Muscle of leg (tissue), 11 donors: ENCODE data around the gene S100A12. TPM values are rescaled to one million over a fixed set of nuclear protein-coding genes. Genes with fewer than 3 reads are reported as not detected.

ENCODE experiments used
- DNase-seq: peaks from one replicate; pipeline ENCODE4 v3.0.0; 2013
- H3K27ac ChIP-seq: one replicate; pipeline ENCODE4 v1.5.1; 2013; ENCODE audit warnings: mild to moderate bottlenecking, low read length, control low read depth
- H3K27me3 ChIP-seq: one replicate; pipeline ENCODE4 v1.6.1; 2013; ENCODE audit warnings: low read length; ENCODE audit not compliant: control insufficient read depth, insufficient read depth
- H3K36me3 ChIP-seq: one replicate; pipeline ENCODE4 v1.6.1; 2013; ENCODE audit warnings: low read length; ENCODE audit not compliant: control insufficient read depth, insufficient read depth
- H3K4me1 ChIP-seq: one replicate; pipeline ENCODE4 v1.6.1; 2013; ENCODE audit warnings: low read length; ENCODE audit not compliant: control insufficient read depth, insufficient read depth
- H3K4me3 ChIP-seq: one replicate; pipeline ENCODE4 v1.5.1; 2013; ENCODE audit warnings: low read length, control low read depth
- H3K9me3 ChIP-seq: replicated peaks from 2 replicates; pipeline ENCODE4 v1.6.1; 2013; ENCODE audit warnings: low read depth, low read length; ENCODE audit not compliant: control insufficient read depth
- WGBS: methylation state at CpG from one replicate; pipeline ENCODE4 v1.1.5; 2013; ENCODE audit warnings: missing lambda C conversion rate; ENCODE audit not compliant: insufficient coverage; 5-methylcytosine and 5-hydroxymethylcytosine counted together
- polyA plus RNA-seq, 8 donors: library from polyadenylated mRNA; unstranded; fragments of 120-200 nt; gene quantifications; one replicate each; pipeline versions ENCODE4 v1.2.1 to v1.2.3, GENCODE V29; 2013; ENCODE audit warnings: inconsistent platforms in 1 of 8, low replicate concordance in 1 of 8; ENCODE audit not compliant: insufficient read length in 8 of 8, insufficient read depth in 1 of 8
- total RNA-seq: library from RNA; stranded (reverse); fragments of 120-200 nt; gene quantifications from one replicate; pipeline ENCODE4 v1.2.4, GENCODE V29; 2013

The S100A12 gene
- total and polyA plus RNA-seq, 9 donors: 1.4 to 4.6 (median 2.7) TPM

DNA sequence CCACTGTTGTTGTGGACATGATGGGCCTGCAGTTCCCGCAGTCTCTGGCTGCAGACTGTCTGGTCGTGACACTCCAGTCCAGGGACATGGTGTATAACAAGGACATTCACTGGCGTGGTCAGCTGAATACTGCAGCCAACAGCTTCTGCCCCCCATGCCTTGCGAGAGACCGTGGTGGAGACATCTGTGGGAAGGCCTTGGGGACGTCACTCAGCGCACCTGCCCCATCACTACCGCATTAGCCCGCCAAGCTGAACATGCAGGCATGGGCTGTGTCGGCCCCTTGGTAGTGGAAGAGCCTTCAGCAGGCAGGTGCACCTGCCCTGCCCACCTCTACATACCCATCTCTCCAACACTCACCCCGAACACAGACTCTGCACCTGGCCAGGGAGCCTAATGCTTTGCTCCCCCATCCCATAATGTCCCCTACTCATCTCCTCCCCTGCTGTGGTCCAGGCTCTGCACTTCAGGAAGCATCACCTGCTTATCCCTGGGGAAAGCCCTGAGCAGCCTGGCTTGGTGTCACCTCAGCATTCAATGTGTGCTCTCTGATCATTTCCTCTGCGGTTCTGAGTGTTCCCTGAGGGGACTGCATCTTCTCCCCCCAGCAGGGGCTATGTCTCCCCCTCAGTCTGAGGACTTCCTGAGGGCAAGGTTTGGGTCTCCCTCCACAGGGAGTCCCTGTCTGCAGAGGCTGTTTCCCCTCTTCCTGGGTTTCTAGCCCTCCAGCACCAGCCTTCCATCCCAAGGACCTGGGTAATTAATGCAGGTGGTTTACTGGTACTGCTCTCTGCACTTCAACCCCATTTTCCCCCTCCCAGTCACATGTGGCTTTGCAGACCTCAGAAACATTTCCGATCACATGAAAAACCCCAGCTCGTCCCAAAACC lies 30.0 kb downstream of the S100A12 start:
- Histone ChIP-seq H3K27me3 (peaks cover 12% of the 10 kb centered on the region), H3K36me3 (no peaks in the 10 kb centered on the region), H3K27ac (no peak overlapping the region), H3K4me1 (no peaks in the 10 kb centered on the region), H3K9me3 (no peaks in the 10 kb centered on the region), H3K4me3 (no peak overlapping the region)
- 75% methylated on average over 11 of the region's 14 CpGs for WGBS
- no peak for DNase-seq

DNA sequence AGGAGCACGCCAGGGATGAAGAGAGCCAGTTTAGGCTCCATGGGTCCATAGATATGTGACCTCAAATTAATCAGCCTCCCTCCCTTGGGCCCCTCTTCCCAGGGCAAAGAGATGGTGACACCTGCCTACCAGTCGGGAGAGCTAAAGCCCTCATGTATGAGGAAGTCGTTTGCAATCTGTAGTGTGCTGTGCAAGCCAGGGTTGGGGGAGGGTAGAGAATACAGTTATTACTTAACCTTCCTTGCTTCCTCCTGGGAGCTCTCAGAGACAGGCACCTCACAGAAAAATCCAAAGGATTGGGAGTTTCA lies 30.7 kb downstream of the S100A12 start:
- Histone ChIP-seq H3K27me3 (peaks cover 10% of the 10 kb centered on the region), H3K9me3 (no peaks in the 10 kb centered on the region), H3K36me3 (no peaks in the 10 kb centered on the region), H3K4me3 (no peak overlapping the region), H3K4me1 (no peaks in the 10 kb centered on the region), H3K27ac (no peak overlapping the region)
- 80% methylated on average over 1 of the region's 3 CpGs for WGBS
- DNase-seq: no peak

DNA sequence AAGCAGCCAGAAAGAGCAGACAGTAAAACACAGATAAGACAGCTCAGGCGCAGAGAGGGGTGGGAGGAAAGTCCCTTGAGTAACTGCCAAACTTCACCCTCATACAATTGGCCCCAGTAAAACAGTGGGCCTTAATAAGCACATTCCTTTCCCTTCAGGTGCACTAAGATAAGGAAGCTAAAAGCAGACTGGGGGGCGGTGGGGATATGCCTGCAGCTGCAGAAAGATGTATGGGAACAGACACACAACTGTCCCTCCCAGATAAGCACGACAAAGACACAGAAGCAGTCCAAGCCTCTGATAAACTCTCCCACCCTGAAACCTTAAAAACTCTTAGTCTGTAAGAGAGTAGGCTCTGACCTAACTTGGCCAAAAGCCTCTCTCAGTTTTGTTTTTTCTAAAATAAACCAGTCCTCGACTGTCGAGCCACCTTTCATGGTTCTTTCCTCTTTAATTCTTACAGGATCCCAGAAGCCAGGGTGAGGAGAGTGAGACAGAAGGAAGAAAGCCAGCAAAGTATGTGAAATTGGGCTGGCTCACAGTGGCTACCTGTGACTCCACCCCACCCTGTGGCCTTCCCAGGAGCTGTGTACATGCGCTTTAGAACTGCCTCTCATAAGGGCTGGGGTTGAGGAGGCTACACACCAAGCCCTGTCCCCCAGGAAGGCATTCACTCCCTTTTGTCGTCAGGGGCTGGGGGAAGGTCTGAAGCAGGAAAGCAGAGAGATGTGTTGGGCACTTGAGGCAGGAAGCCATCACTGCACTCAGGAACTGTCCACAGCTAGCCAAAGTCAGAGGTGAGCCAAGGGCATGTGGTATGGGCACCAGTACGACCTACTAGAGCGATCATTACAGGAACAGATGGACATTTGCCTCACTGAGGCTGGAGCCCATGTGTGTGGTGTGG lies 31.4 kb downstream of the S100A12 start:
- H3K9me3 ChIP-seq: no peaks in the 10 kb centered on the region
- peaks cover 10% of the 10 kb centered on the region for H3K27me3 ChIP-seq
- no peaks in the 10 kb centered on the region for H3K36me3 ChIP-seq
- no peak for DNase-seq
- 86% methylated on average over 3 of the region's 9 CpGs for WGBS
- no peaks in the 10 kb centered on the region for H3K4me1 ChIP-seq
- no peak overlapping the region for H3K4me3 ChIP-seq
- no peak overlapping the region for H3K27ac ChIP-seq

DNA sequence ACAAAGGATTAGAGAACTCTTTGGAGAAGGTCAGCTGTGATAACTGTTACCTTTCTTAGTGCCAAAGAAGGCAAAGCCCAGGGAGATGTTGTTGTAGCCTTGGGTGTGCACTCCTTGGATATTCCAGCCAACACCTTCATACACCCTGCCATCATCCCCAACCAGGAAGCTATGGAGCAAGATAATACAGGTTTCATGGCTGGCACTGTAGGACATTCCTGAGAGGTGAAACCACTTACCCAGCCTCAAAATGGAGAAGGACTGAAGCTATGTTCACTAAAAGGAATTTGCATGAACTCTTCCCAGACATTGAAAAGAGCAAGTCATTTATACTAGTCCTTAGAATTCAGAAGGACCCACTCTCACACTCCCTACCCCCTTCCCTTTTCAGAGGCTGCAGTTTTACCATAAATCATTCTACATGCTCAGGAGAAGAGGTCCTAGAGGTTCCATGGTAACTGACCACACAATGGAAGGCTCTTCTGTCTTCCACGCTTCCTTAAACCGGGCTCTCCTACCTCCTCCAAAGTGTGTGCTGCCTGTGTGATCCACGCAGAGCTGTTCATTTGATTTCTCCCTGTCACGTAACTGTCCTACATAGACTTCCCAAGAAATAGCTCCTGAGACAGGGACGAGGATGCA lies 32.3 kb downstream of the S100A12 start:
- H3K9me3 ChIP-seq: no peaks in the 10 kb centered on the region
- H3K36me3 ChIP-seq: no peaks in the 10 kb centered on the region
- no peaks in the 10 kb centered on the region for H3K4me1 ChIP-seq
- DNase-seq: no peak
- peaks cover 9% of the 10 kb centered on the region for H3K27me3 ChIP-seq
- no peak overlapping the region for H3K27ac ChIP-seq
- 38% methylated on average over 5 of the region's 5 CpGs for WGBS
- H3K4me3 ChIP-seq: no peak overlapping the region

DNA sequence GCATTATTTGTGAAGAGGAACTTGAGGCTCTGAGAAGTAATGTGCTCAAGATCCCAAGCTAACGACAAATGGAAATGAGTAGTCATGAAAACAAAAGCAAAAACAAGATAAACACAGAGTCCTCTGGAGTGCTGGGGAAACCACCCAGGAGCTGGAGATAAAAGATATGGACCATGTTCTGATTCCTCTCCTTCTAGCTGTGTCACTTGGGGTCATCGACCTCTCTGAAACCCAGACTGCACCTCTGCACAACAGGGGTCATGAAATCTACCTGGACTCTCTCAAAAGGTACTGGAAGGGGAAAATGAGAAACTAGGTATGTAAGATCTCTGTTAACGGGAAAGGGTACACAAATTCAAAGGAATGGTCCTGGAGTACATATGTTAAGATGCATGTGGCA lies 33.2 kb downstream of the S100A12 start:
- Histone ChIP-seq H3K36me3 (no peaks in the 10 kb centered on the region), H3K4me1 (no peaks in the 10 kb centered on the region), H3K27me3 (peaks cover 4% of the 10 kb centered on the region), H3K4me3 (no peak overlapping the region), H3K27ac (no peak overlapping the region), H3K9me3 (no peaks in the 10 kb centered on the region)
- WGBS: 89% methylated on average over 1 of the region's 3 CpGs
- DNase-seq: no peak

DNA sequence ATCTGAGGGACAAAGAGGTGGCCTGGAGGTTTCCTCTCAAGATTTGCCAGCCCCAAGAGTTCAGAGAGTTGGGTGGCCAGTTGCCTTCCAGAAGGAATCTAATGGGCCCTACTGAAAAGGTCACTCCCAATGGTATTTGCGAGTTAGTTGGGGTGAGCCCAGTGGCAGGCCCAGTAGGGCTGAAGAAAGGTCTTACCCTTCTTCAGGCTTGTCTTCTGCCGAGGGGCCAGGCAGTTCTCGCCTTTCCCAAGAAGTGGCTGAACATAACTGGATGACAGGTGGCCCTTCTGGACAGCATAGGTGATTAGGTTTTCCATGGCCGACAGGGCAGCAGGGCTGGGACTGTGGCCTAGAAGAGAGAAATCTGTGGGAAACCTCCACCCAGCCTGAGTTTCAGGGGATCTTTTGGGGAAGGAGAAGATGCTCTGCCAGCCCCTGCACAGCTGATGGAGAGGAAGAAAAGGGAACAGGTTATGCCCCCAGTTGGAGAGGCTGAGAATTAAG lies 33.9 kb downstream of the S100A12 start:
- Histone ChIP-seq H3K27ac (no peak overlapping the region), H3K9me3 (no peaks in the 10 kb centered on the region), H3K27me3 (peaks cover 4% of the 10 kb centered on the region), H3K4me1 (no peaks in the 10 kb centered on the region), H3K36me3 (no peaks in the 10 kb centered on the region), H3K4me3 (no peak overlapping the region)
- DNase-seq: no peak
- WGBS: 82% methylated on average over 4 of the region's 4 CpGs

DNA sequence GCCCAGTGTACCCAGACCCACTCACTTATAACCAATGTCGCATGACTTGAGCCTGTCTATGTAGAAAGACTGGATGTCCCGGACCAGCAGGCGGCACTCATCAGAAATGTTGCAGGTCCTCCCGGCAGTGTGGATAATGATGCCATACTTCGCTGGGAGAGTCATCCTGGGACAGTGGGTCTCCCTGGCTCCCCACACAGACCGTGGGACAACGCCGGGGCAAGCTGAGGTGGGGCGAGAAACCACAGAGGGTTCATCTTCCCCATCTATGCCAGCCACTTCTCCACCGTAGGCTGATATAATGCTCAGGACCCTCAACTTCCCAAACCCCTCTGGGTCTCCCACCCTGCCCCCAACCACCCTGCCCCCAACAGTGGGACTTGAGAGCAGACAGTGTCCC lies 35.1 kb downstream of the S100A12 start:
- 82% methylated on average over 7 of the region's 10 CpGs for WGBS
- no peak overlapping the region for H3K4me3 ChIP-seq
- no peaks in the 10 kb centered on the region for H3K36me3 ChIP-seq
- H3K9me3 ChIP-seq: no peaks in the 10 kb centered on the region
- H3K27ac ChIP-seq: no peak overlapping the region
- no peaks in the 10 kb centered on the region for H3K4me1 ChIP-seq
- peaks cover 4% of the 10 kb centered on the region for H3K27me3 ChIP-seq
- no peak for DNase-seq

DNA sequence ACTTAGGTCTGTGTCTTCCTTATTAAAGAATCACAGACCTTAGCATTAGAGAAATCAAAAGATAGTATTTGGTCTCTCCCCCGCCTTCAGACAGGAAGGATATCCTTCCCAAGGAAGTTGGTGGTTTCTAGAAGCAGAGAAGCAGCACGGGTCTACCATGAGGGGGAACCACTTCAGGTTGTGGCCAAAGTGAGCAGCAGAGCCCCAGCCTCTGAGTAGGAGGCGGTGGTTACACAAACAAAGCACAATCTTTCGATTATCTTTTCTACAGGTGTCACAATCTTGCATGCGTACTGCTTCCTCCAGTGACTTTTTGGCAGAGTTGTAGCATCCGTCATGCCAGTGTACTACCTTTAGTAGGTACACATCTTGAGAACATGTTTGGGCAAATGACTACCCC lies 35.6 kb downstream of the S100A12 start:
- 72% methylated on average over 5 of the region's 6 CpGs for WGBS
- H3K27ac ChIP-seq: no peak overlapping the region
- DNase-seq: no peak
- H3K36me3 ChIP-seq: no peaks in the 10 kb centered on the region
- H3K4me3 ChIP-seq: no peak overlapping the region
- H3K9me3 ChIP-seq: no peaks in the 10 kb centered on the region
- H3K4me1 ChIP-seq: no peaks in the 10 kb centered on the region
- peaks cover 4% of the 10 kb centered on the region for H3K27me3 ChIP-seq

DNA sequence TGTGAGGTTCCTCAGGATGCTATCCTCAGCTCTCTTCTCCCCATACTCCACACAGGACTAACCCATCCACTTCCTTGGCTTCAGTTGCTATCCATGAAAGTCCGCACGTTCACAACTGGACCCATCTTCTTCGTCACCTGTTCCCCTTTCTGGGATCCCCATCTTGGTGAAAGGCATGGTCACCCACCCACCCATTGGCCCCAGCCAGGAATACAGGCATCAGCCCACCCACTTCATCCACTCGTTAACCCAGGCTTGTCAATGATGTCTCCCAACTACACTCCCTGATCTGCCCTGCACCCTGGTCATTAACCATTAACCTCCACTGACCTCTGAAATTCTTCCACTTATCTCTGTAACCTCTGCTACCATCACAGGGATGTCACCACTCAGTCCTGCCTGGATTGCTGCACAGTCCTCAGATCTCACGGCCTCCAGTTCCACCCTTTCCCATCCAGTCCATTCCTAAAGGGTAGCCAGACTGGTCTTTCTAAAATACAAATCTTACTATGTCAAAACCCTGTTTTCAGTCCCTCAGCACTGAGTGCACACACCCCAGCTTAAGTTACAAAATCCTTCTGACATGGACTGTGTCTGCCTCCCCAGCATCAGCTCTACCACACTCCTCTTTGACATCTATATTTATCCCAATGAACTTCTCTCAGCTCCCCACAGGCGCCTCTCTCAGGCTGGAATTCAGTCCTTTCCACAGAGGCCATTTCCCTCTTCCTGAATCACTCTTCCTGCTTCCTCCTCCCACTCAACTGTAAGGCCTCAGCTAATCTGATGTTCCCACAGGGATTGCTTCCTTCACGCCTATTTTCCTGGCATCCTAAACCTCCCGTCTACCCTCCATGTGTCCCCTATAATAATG lies 37.2 kb downstream of the S100A12 start:
- Histone ChIP-seq H3K4me1 (no peaks in the 10 kb centered on the region), H3K36me3 (no peaks in the 10 kb centered on the region), H3K9me3 (no peaks in the 10 kb centered on the region), H3K27me3 (peaks cover 2% of the 10 kb centered on the region), H3K4me3 (no peak overlapping the region), H3K27ac (no peak overlapping the region)
- DNase-seq: no peak
- WGBS: 63% methylated on average over 8 of the region's 8 CpGs
